ENCODE data around the gene SCYGR5.

The SCYGR5 gene

DNA sequence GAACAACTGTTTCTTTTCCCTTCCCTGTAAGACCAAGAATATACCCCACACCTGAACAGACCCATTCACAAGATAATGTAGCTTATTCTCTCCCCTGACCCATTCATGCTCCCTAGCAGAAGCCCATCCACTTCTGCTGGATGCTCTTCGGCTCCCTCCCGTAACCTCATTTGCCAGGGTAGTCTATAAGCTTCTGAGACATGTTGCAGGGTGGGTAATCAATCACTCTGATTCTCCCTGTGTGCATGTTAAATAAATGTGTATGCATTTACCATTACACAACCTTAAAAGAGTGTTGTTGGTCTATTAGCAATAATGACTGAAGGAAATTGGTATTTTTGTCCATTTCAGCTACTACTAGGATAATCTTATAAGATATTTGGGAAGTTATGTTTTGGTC is 49.9 kb downstream of the SCYGR5 start:
- Histone ChIP-seq H3K4me2 (ENCODE audit: low read length) (no peak overlapping the region), H3F3A (ENCODE audit: insufficient read depth, low read length) (no peaks in the 10 kb centered on the region), H2AFZ (ENCODE audit: low read length) (no peak overlapping the region), H3K9ac (ENCODE audit: low read length) (no peak overlapping the region), H3K27me3 (ENCODE audit: insufficient read depth, low read length) (peaks cover 3% of the 10 kb centered on the region; the same call in 1 of the 2 replicates), H3K4me3 (ENCODE audit: low read depth, low read length, poor library complexity, severe bottlenecking) (no peak overlapping the region), H3K4me1 (ENCODE audit: insufficient read depth, low read length, severe bottlenecking) (no peaks in the 10 kb centered on the region), H3K27ac (ENCODE audit: low read depth, low read length, poor library complexity, severe bottlenecking) (no peak overlapping the region), H3K36me3 (ENCODE audit: insufficient read depth, low read length) (no peaks in the 10 kb centered on the region), H3K9me2 (ENCODE audit: low read depth, low read length) (no peaks in the 10 kb centered on the region), H4K20me1 (ENCODE audit: insufficient read depth, low read length) (no peaks in the 10 kb centered on the region), H3K79me2 (ENCODE audit: insufficient read depth, low read length) (no peaks in the 10 kb centered on the region), H3K9me3 (ENCODE audit: low read length) (no peaks in the 10 kb centered on the region)
- no peak for TF ChIP-seq EZH2 (IDR thresholded peaks at IDR 0.05; ENCODE audit: borderline replicate concordance, low read length)
- TF ChIP-seq, protein P1, sequence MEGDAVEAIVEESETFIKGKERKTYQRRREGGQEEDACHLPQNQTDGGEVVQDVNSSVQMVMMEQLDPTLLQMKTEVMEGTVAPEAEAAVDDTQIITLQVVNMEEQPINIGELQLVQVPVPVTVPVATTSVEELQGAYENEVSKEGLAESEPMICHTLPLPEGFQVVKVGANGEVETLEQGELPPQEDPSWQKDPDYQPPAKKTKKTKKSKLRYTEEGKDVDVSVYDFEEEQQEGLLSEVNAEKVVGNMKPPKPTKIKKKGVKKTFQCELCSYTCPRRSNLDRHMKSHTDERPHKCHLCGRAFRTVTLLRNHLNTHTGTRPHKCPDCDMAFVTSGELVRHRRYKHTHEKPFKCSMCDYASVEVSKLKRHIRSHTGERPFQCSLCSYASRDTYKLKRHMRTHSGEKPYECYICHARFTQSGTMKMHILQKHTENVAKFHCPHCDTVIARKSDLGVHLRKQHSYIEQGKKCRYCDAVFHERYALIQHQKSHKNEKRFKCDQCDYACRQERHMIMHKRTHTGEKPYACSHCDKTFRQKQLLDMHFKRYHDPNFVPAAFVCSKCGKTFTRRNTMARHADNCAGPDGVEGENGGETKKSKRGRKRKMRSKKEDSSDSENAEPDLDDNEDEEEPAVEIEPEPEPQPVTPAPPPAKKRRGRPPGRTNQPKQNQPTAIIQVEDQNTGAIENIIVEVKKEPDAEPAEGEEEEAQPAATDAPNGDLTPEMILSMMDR (IDR thresholded peaks at IDR 0.05; ENCODE audit: low read length), result no peak

All from OCI-LY1 (cell line).